T follicular helper cell (primary cell): ENCODE results near the gene ACYP2.
"Not testable (repeated sequence)": the region's sequence is repeated elsewhere in the genome, so short reads cannot be mapped to it uniquely, and the experiment has no call there.

Experiments
- DNase-seq: peaks from one replicate; pipeline ENCODE4 v3.0.0-alpha.2; 2020; ENCODE audit warnings: low read depth

The ACYP2 gene

DNA sequence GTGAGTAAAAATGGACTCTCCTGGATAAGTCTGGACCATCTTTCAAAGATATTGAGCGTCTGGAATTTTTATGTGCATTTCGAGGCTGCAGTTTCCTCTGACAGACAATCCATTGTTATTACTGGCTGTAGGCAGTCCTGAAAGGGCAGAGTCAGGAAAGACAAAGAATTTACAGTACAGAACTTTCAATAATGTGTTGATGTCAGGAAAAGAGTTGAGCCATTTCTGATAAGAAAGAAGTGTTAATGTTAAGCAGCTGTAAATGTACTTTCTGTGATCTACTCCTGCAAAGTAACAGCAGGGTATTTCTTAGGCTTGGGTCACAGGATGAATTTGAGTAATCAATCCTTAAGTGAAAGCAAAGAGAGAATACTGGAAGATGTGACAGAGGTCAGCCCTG, 110.8 kb downstream of the ACYP2 start:
- DNase-seq = no peak

DNA sequence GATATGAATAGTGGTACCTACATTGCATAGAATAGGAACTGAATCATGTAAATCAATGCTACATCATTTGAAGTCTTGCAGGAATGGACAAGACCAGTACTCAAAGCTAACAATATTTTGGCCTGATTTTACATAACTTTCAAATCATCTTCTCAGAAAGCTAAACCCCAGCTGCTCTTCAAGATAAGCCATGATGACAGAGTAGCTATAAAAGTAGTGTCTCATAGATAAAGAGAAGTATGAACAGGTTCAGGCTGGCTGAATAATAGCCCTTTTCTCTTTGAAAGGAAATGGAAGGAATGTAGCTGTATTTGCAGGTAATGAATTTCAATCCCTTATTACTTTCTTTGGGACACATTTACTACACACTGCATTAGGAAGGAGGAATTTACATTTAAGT, 112.4 kb downstream of the ACYP2 start:
- DNase-seq = no peak

DNA sequence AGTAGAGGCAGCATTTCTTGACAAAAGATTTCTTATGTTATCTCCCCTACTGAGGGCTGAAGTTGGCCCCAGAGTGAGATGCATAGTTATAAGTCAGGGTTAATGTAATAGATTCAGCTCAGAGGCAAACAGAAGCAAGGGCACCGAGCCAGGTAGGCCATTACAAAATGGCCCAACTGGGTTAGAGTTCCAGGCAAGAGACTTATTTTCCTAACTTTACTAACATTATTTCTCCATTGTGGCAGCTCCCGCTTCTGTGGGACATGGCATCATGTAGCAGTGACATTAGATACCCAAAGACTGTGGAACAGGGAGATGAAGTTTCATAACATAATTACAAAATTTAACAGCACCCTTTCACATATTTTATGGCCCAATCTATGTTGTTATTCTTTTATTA, 113.5 kb downstream of the ACYP2 start:
- no peak for DNase-seq

DNA sequence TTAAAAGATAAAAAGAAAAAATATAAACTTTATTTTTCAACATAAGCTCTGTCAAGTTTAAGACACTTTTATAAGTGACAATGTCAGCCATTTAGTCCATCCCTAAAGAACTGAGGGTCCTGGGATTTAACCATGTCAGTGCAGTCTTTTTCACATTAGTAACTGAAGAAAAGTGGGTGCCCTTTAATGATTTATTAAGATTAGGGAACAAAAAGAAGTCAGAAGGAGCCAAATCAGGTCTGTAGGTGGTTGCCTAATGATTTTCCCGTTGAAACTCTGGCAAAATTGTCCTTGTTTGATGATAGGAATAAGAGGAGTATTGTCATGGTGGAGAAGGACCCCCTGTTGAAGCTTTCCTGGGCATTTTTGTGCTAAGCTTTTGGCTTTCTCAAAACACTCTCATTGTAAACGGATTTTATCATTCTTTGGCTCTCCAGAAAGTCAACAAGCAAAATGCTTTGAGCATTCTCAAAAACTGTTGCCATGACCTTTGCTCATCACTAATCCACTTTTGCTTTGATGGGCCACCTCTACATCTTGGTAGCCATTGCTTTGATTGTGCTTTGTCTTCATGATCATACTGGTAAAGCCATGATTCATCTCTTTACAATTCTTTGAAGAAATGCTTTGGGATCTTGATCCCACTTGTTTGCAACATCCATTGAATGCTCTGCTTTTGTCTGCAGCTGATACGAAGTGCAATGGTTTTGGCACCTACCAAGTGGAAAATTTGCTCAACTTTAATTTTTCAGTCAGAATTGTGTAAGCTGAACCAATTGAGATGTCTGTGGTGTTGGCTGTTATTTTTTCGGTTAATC, 118.6 kb downstream of the ACYP2 start:
- DNase-seq = no peak

DNA sequence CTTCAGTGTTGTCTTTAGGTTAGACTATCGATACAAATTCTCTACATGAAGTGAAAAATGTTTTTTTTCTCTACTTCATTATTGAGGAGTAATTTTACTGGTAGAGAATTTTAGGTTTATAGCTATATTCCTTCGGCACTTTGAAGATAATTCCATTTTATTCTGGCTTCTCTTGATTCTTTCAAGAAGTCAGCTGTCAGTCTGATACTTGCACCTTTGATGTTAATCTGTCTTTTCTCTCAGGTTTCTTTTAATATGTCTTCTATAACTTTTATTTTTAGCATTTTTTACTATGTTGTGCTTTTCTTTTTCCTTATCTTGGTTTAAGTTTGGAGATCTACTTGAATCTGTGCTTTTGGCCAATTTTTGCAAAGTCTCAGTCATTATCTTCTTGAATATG, 122.0 kb downstream of the ACYP2 start:
- DNase-seq = no peak

DNA sequence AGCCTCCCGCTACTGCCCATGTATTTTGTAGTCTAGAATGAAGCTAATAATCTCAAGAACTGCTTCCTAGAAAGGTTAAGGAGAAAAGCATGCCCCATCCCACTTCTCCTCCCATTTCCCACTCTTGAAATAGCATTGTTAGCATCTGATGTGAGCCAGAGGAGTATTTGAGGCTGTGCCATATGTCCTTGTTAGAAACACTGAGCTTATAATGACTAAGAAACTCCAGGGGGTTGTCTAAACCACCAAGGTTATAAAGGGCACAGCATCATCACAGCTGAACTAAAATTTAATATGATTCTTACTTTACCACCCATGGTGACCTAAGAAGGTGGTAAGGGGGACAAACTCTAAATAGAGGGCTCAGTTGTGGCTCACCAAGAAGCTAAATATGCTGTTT, 124.0 kb downstream of the ACYP2 start:
- DNase-seq = no peak

DNA sequence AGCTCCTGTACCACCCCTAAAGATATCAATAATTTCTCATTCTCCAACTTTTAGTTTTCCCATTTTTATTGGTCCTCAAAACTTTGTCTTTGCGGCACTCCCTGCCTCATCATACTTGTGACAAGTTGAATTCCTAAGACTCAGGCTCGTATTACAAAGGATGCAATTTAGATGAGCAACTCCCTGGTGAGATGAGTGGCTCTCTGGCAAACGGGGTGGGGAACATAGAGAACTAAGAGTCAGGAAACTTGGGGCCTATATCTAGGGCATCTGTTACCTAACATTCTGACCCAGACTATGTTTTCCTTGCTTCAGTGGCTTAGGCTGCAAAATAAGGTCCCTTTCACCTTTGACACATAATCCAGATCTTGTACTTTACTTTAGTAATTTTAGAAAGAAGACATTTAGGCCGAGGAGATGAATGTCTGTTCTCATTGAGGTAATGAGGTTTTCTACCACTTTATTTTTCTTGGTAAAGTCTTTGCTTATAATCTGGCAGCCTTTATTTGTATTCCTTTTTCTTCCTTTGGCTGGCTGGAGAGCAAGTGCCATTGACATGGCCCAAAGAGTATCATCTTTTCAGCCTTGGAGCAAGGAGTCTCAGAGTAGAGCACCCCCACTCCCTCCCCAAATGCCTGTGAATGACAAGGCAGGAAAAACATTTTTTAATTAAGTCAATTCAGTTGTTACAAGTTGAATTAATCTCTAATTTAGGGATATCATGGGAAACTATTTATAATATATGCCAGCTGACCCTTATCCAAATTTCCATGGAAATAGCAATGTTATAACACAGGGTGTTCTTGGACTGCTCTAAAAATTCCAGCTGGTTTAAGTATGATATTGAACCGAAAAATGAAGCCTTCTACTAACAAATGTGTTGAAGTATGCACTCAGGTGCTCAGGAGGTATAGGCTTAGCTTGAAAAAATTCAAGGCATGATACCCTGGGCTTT, 125.4 kb downstream of the ACYP2 start:
- no peak for DNase-seq

DNA sequence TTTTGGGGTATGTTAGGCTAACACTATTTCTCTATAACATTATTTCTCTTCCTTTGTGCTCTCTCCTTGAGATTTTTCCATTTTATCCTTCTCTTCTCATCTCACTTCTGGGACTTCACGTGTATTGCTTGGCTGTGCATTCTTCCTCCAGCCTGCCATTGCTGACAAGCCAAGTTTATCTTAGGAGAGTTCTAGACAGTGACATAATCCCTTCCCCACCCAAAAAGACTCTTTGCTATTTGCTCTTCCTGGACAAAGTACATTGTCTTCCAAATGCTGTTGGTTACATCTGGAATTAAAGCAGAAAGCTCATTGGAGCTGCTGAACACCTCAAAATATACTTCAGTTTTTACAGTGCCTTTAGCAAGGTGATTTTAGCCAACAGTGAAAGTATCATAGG, 131.7 kb downstream of the ACYP2 start:
- DNase-seq = no peak

DNA sequence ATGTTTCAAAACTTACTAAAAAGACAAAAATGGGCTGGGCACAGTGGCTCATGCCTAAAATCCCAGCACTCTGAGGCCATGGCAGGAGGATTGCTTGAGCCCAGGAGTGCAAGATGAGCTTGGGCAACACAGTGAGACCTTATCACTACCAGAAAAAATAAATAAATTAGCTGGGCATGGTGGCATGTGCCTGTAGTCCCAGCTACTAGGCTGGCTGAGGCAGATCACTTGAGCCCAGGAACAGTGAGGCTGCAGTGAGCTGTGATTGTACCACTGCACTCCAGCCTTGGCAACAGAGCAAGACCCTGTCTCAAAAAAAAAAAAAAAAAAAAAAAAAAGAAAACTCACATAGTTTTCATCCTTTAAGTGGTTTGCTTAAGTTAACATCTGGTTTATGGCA, 134.2 kb downstream of the ACYP2 start:
- no peak for DNase-seq

DNA sequence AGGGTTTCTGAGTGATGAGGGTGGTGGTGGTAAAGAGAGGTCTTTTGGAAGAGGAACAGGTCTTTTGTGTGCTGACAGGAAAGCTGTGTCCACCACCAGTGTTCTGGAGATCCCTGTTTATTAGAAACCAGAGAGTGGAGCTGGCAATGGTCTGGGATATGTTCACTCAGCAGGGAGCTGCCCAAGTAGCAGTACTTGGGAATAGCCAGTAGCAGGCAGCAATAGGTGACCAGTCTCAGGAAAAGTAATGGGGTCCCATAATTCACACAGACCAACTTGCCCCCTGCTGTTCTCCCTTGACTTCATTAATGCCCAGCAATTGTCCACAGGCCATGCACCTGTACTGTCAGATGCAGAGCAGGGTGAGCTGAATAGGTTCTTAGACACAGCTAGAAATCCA, 138.8 kb downstream of the ACYP2 start:
- no peak for DNase-seq

DNA sequence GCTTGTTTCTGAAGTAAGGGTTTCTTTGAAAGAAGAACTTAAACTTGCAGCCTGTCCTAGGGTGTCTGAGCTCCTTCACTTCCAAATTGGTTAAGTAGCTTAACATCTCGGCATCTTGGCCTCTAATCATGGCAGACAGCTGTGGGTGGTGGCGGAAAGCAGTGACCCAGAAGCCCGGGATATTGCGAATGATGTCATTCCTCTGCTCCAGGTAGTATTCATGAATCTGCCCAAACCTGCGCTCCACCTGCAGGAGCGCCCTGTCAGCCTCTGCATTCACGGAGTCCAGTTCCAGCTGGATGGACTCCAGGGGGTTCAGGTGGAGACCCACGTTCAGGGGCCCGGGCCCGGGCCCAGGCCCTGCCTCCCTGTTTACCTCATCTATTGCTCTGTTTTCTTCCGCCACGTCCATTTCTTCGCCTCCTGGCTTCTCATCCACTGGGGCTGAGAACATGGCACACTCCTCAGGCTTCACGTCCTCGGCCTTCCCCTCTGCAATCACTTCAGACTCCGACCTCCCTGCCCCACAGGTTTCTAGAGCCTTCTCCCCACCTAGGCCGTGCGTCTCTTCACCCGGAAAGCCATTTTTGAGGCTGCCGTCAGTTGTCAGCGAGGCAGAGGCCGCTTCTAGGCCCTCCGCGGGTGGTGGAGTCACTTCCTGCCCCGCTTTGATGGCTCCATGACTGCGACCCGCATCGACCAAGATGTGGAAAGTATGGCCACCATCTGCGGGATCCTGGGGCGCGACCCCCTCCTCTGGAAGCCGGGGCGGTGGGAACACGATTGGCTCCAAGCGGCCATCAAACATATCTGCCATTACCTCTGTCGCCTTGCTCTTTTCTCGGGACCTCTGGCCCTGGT, 140.0 kb downstream of the ACYP2 start:
- DNase-seq = no peak

DNA sequence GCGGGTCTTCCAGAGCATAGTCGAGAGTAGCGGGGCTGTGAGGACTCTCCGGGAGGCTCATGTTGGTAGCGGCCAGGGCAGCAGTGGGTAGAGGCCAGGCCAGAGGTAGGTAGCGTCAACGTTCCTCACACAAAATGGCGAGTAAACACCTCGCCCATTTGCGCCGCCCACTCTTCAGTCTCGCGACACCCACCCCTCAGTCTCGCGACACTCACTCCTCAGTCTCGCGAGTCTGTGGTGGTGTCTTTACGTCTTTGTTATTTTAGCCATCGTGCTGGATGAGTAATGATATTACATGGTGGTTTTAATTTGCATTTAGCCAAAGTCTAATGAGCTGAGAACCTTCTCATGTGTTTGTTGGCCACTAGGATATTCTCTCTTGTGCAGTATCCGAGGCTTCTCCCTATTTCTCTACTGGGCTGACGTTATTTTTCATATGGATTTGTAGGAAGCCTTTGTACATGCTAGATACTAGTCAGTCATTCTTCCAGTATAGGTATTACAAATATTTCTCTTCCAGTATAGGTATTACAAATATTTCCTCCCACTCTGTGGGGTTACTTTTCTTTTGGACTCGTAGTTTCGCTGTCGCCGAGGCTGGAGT, 140.8 kb downstream of the ACYP2 start, which contains the start of gene TSPYL6:
Gene TSPYL6 (minus strand): TSS at position 139 of the 604 bp plus-strand sequence. CDS start 78 bp downstream, at position 61.
- DNase-seq = no peak

DNA sequence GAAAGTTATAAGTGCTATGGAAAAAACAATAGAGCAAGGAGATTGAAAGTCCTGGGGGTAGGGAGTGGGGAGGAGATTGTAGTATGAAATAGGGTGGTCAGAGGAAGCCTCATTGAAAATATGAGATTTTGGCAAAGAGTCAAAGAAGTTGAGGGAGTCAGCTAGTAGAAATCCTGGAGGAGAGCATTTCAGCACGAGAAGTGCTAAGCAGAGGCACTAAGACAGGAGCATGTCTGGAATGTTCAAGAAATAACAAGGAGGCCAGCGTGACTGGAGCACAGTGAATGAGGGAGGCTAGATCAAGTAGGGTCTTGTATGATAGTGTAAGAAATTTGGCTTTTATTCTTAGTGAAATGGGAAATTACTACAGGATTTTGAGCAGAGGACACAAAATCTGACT, 142.8 kb downstream of the ACYP2 start:
- no peak for DNase-seq

DNA sequence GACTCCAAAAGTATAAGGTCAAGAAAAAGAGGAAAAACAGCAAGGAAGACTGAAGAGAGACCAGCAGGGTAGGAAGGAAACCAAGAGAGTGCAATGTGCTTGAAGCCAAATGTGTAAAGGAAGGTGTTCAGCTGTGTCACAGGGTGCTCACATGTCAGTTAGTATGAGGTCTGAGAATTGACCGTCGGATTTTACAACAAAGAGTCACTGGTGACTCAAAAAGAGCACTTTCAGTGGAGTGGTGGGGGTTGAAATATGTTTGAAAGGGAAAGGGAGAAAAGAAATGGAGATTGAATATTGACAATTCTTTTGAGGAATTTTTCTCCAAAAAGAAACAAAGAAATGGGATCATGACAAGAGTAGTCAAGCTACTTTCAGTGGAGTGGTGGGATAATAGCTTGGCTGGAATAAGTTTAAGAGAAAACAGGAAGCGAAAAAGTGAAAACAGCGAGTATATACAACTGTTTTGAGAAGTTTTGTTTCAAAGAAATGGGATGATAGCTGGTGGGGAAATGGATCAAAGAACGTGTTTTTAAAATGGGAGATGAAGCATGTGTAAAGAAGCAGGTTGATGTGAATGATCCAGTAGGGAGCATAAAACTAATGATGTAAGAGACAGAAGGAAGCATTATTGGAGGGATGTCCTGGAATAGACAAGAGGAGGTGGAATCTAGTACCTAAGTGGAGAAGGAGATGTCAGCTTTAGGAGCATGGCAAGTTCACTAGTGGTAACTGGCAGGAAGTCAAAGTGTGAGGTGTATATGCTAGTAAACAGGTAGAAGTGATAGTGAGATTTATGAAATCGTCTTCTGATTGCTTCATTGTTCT, 144.2 kb downstream of the ACYP2 start:
- DNase-seq = no peak

DNA sequence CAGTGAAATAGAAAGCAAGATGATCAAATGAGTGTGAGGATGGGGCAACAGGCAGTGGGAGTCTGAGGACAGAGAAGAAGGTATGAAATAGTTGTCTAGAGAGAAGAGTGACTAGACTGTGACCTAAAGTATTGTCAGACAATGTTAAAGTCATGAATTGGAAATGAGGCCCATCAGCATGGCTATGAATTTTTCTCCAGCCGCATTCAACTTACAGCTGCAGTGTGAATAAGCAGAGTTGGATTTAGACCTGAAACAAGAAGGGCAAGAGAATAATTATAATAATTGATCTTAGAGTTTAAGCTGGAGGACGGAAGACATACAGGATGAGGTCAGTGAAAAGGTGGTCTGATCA, 144.8 kb downstream of the ACYP2 start:
- DNase-seq = no peak

DNA sequence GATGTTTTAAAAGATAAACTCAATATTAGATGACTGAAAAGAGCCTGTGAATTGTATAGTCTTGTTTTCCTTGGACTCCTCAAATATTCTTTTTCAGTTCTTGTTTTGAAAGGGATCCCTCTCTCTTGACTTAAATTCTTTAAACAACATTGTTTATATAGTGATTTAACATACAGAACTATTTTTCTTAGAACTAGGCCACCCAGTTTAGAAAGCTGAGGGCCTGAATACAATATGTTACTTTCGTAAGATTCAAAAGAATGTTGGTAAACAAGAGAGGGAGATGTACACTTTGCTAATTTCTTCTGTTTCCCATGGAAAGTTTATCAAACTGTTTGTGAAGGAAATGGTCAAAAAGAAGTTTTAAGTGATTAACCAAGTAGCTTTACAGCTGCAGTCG, 146.1 kb downstream of the ACYP2 start:
- DNase-seq = no peak

DNA sequence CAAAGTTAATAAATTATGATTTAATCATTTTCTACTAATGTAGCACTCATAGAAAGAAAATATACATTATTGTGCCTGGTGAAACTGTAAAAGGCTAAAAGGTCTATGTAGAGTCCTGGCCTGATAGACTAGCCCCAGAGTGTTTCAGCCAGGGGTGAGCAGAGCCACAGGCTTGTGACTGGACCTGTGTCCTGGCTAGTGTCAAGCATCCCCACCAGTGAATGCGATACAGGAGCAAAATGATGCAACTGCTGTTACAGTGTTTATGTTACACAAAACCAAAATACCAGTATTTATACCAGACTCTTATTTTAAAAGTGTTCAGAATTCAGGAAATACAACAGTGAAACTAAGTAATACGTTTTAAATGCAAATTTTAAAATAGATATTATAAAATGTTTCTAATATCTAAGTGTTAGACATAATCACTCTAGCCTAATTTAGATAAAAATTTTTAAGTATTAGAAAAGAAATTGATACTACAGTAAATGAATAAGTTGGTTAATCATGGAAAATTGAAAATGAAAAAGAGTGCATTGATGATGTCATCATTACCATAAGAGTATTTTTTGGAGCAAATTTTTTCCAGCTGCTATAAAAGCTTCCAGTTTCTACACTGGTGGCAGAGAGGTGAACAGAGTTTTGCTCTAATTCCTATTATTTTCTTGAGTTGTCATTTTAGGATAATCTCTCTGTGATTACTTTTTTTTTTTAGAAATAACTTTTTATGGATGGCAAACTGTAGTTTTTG, 146.8 kb downstream of the ACYP2 start:
- DNase-seq = no peak

DNA sequence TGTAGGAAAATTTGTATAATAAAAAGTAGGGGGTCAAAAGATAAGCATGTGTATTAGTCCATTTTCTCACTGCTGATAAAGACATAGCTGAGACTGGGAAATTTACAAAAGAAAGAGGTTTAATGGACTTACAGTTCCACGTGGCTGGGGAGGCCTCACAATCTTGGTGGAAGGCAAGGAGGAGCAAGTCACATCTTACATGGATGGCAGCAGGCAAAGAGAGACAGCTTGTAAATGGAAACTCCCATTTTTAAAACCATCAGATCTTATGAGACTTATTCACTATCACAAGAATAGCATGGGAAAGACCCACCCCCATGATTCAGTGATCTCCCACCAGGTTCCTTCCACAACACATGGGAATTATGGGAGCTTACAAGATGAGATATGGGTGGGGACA, 149.7 kb downstream of the ACYP2 start:
- DNase-seq = not testable (repeated sequence)

DNA sequence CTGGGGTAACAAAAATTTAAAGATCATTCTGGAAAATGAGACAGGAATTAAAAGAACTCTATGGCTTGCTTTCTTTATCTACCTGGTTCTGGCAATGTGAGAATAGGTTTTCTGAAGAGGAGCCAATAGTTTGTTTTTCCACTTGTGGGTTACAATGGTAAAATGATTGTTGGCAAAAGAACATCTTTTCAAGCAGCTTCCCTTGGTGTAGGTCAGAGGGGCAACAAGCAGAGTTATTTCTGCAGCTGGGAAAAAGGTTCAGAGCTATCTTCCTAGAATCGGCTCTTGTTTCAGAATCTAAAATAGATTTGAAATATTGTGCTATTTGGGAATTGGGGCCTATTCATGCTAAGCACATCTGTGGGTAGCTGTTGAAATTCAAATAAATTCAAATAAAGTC, 152.2 kb downstream of the ACYP2 start:
- no peak for DNase-seq

DNA sequence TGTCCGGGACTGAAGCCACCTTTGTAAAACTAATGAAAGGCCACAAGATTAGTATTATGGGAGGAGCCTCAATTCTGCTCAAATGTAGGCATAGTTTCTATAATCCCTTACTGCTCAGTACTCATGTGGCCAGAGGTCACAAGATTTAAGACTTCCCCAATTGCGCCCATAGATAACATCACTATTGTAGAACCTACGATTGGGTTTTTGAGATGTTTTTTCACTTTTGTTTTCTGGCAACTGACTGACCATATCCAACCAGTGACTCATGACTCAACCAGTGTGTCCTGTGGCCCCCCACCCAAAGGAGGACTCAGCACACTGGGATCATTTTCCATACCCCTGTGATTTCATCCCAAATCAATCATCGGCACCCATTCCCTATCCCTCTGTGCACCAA, 155.8 kb downstream of the ACYP2 start:
- no peak for DNase-seq
